ENCODE results near the gene BMX.

DNA sequence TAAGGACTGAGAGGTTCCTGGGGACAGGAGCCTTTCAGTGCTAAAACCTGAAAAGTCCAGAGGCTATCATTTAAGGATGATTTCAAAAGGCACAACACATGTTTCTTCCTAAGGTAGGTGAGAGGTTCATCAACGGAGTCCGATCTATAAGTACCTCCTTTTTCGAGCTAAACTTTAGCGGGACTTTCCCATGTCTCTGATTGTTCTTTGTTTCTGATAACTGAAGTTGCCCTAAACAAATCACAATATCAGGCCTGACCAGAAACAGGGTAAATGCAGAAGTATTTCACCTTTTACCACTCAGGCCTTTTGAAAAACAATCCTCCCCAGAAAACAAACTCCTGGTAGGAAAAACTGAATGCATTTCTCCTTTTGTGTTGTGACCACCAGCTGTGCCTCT is 25.1 kb upstream of the BMX start:
- TF ChIP-seq CTBP1 (IDR thresholded peaks at IDR 0.05; ENCODE audit: borderline replicate concordance) (no peak), ARNT (IDR thresholded peaks at IDR 0.05) (no peak), ELF4 (IDR thresholded peaks at IDR 0.05) (no peak), SP1 (IDR thresholded peaks at IDR 0.05) (no peak), ZNF384 (IDR thresholded peaks at IDR 0.05) (no peak), L3MBTL2 (conservative IDR thresholded peaks at IDR 0.05) (no peak), NFRKB (IDR thresholded peaks at IDR 0.05) (no peak), SUZ12 (IDR thresholded peaks at IDR 0.05) (no peak), BHLHE40 (IDR thresholded peaks at IDR 0.05; ENCODE audit: borderline replicate concordance) (no peak), FOXA1 (IDR thresholded peaks at IDR 0.05) (no peak), HDGF (IDR thresholded peaks at IDR 0.05; ENCODE audit: borderline replicate concordance) (no peak), FOXM1 (IDR thresholded peaks at IDR 0.05; ENCODE audit: borderline replicate concordance) (no peak), TARDBP (IDR thresholded peaks at IDR 0.05) (no peak)
- TF ChIP-seq, protein P1, sequence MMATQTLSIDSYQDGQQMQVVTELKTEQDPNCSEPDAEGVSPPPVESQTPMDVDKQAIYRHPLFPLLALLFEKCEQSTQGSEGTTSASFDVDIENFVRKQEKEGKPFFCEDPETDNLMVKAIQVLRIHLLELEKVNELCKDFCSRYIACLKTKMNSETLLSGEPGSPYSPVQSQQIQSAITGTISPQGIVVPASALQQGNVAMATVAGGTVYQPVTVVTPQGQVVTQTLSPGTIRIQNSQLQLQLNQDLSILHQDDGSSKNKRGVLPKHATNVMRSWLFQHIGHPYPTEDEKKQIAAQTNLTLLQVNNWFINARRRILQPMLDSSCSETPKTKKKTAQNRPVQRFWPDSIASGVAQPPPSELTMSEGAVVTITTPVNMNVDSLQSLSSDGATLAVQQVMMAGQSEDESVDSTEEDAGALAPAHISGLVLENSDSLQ (IDR thresholded peaks at IDR 0.05) = no peak
